ENCODE results near the gene FCN1. TPM values are rescaled to one million over a fixed set of nuclear protein-coding genes. Genes with fewer than 3 reads are reported as not detected.
A peak's percentile ranks its signal among the peaks of the same experiment; 100 is the strongest.

Gene FCN1
- total RNA-seq, 1 donor from 2014 or later: not detected

DNA sequence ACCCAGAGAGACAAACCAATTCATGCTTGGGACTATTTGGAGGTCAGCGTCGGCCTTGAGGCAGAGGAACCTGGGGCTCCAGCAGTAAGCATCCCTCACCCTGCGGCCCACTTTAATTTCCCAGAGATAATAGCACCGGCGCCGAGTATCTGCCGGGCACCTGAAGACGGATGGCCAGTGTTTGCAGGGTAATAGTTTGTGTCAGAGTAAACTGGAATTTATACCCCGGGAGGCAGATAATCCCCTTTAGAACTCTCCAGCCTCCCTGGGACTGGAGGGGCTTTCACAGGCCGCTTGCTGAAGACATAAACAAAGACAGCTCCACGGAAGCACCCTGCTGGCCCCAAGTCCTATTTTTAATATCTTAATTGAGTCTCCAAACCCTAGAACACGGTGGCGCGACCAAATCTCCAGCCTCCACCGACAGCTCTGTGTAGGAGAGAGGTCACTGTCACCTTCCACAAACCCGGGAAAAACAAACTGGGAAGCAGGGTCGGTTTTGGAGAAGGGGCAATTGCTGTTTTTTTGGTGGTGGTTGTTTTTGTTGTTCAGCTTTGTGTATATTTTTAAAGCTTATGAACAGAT lies 17.4 kb upstream of the FCN1 start:
- no peak for DNase-seq
- Mint-ChIP-seq H3K27me3 (ENCODE audit: unreplicated experiment) (peaks cover 6% of the 10 kb centered on the region), H3K27ac (ENCODE audit: unreplicated experiment) (no peak overlapping the region), H3K4me1 (ENCODE audit: low read depth, unreplicated experiment) (peaks cover 8% of the 10 kb centered on the region), H3K4me3 (ENCODE audit: unreplicated experiment) (peak overlapping the region; percentile 8), H3K9me3 (ENCODE audit: unreplicated experiment) (peaks cover 4% of the 10 kb centered on the region), H3K36me3 (ENCODE audit: unreplicated experiment) (no peaks in the 10 kb centered on the region)
- TF ChIP-seq, protein P1, sequence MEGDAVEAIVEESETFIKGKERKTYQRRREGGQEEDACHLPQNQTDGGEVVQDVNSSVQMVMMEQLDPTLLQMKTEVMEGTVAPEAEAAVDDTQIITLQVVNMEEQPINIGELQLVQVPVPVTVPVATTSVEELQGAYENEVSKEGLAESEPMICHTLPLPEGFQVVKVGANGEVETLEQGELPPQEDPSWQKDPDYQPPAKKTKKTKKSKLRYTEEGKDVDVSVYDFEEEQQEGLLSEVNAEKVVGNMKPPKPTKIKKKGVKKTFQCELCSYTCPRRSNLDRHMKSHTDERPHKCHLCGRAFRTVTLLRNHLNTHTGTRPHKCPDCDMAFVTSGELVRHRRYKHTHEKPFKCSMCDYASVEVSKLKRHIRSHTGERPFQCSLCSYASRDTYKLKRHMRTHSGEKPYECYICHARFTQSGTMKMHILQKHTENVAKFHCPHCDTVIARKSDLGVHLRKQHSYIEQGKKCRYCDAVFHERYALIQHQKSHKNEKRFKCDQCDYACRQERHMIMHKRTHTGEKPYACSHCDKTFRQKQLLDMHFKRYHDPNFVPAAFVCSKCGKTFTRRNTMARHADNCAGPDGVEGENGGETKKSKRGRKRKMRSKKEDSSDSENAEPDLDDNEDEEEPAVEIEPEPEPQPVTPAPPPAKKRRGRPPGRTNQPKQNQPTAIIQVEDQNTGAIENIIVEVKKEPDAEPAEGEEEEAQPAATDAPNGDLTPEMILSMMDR (IDR thresholded peaks at IDR 0.05; ENCODE audit: partially characterized antibody, unreplicated experiment): no peak

DNA sequence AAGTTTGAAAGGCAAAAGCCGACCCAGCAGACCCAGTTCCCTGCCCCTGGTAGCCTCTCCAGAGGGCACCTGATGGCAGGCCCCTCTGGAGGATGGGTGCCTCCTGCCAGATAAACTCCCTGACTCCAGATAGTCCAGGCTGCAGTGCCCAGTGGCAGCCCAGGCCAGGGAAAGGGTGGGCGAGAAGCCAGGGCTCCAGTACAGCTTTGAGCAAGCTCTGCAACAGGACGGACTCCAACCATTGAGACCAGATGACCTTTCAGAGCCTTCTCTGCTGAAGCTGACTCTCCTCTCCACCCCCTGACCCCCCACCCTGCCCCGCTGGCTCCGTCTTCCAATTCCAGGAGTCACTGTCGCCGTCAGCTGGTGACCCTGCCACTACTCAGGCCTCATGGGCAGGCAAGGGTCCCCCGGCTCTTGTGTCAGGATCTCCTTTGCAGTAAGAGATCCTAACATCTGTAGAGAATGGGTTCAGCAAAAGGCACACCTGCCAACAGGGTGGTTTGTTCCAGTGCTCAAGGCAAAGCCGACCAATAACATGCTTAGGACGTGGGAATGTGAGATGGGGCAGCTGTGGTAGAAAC lies 15.5 kb upstream of the FCN1 start:
- H3K27ac Mint-ChIP-seq (ENCODE audit: unreplicated experiment): no peak overlapping the region
- H3K36me3 Mint-ChIP-seq (ENCODE audit: unreplicated experiment): no peaks in the 10 kb centered on the region
- TF ChIP-seq, protein P1 (IDR thresholded peaks at IDR 0.05; ENCODE audit: partially characterized antibody, unreplicated experiment): no peak
- no peak for DNase-seq
- H3K27me3 Mint-ChIP-seq (ENCODE audit: unreplicated experiment): peaks cover 6% of the 10 kb centered on the region
- H3K4me3 Mint-ChIP-seq (ENCODE audit: unreplicated experiment): no peak overlapping the region
- peaks cover 4% of the 10 kb centered on the region for H3K9me3 Mint-ChIP-seq (ENCODE audit: unreplicated experiment)
- H3K4me1 Mint-ChIP-seq (ENCODE audit: low read depth, unreplicated experiment): peaks cover 5% of the 10 kb centered on the region

DNA sequence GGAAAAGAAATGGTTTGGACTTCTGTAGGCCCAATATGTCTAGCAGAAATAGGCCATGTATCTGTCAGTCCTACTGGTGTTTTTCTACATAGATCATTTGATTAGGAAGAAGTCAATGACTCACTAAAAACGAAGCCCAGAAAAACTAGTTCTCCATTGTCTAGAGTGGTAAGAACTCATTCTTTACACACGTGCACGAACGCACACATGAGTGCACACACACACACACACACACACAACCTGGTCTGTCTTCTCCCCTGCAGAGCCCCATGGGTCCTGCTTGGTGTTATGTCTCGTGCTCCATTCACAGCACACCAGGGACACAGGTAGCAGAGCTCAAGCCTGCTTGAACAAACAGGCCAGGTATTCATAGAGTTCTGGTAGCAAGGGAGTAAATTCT lies 14.9 kb upstream of the FCN1 start:
- no peak overlapping the region for H3K4me3 Mint-ChIP-seq (ENCODE audit: unreplicated experiment)
- H3K36me3 Mint-ChIP-seq (ENCODE audit: unreplicated experiment): no peaks in the 10 kb centered on the region
- TF ChIP-seq, protein P1 (IDR thresholded peaks at IDR 0.05; ENCODE audit: partially characterized antibody, unreplicated experiment): no peak
- H3K4me1 Mint-ChIP-seq (ENCODE audit: low read depth, unreplicated experiment): peaks cover 5% of the 10 kb centered on the region
- H3K27ac Mint-ChIP-seq (ENCODE audit: unreplicated experiment): no peak overlapping the region
- DNase-seq: no peak
- H3K9me3 Mint-ChIP-seq (ENCODE audit: unreplicated experiment): peaks cover 4% of the 10 kb centered on the region
- H3K27me3 Mint-ChIP-seq (ENCODE audit: unreplicated experiment): peaks cover 6% of the 10 kb centered on the region

DNA sequence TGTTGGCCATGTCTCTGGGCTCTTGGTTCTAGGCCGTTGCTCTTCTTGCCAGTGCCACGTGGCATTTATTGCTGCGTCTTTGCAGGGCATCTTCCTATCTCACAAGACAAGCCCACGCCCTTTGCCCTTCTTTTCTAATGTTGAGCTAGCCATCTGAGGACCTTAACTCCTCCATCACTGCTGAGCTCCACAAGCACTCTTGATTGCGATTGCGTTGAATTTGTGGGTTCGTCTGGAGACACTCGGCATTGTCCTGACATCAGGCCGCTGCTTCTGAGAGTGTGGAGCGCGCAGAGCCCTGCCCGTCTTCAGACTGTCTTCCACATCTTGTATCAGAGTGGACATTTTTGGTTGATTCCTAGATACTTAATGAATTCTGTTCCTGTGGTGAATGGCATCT lies 14.5 kb upstream of the FCN1 start:
- Mint-ChIP-seq H3K27me3 (ENCODE audit: unreplicated experiment) (peaks cover 6% of the 10 kb centered on the region), H3K4me3 (ENCODE audit: unreplicated experiment) (no peak overlapping the region), H3K4me1 (ENCODE audit: low read depth, unreplicated experiment) (peaks cover 5% of the 10 kb centered on the region), H3K27ac (ENCODE audit: unreplicated experiment) (no peak overlapping the region), H3K9me3 (ENCODE audit: unreplicated experiment) (peaks cover 4% of the 10 kb centered on the region), H3K36me3 (ENCODE audit: unreplicated experiment) (no peaks in the 10 kb centered on the region)
- TF ChIP-seq, protein P1 (IDR thresholded peaks at IDR 0.05; ENCODE audit: partially characterized antibody, unreplicated experiment): no peak
- no peak for DNase-seq

DNA sequence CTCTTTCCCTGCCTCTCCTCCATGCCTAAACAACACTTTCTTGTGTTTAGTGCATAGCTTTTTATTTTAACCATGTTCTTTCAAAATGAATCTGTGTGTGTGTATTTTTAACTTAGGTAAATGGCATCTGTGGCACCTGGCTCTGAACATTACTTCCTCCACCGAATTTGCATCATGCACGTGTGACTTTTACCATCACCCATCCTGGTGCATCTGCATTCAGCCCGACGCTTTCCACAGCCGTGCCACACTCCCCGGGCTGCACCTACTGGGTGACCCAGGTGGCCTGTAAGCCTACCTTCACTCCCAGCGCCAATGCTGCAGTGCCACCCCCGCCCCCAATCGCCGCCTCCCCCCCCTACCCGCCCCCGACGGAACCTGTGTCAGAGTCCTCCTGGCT lies 12.7 kb upstream of the FCN1 start:
- TF ChIP-seq, protein P1 (IDR thresholded peaks at IDR 0.05; ENCODE audit: partially characterized antibody, unreplicated experiment): no peak

More for the DNA sequence above, 12.7 kb upstream of the FCN1 start:
- H3K27ac Mint-ChIP-seq (ENCODE audit: unreplicated experiment): no peak overlapping the region
- no peaks in the 10 kb centered on the region for H3K4me1 Mint-ChIP-seq (ENCODE audit: low read depth, unreplicated experiment)
- H3K4me3 Mint-ChIP-seq (ENCODE audit: unreplicated experiment): no peak overlapping the region
- H3K36me3 Mint-ChIP-seq (ENCODE audit: unreplicated experiment): no peaks in the 10 kb centered on the region
- peaks cover 6% of the 10 kb centered on the region for H3K27me3 Mint-ChIP-seq (ENCODE audit: unreplicated experiment)
- peaks cover 6% of the 10 kb centered on the region for H3K9me3 Mint-ChIP-seq (ENCODE audit: unreplicated experiment)
- no peak for DNase-seq

Data from glutamatergic neuron (in vitro differentiated cells).